ENCODE data around the gene CDK8. TPM values are rescaled to one million over a fixed set of nuclear protein-coding genes. Genes with fewer than 3 reads are reported as not detected.
A peak's percentile ranks its signal among the peaks of the same experiment; 100 is the strongest.

The CDK8 gene
- total and polyA plus RNA-seq, 2 experiments from 2014 or later: 13.6 to 24.0 TPM

DNA sequence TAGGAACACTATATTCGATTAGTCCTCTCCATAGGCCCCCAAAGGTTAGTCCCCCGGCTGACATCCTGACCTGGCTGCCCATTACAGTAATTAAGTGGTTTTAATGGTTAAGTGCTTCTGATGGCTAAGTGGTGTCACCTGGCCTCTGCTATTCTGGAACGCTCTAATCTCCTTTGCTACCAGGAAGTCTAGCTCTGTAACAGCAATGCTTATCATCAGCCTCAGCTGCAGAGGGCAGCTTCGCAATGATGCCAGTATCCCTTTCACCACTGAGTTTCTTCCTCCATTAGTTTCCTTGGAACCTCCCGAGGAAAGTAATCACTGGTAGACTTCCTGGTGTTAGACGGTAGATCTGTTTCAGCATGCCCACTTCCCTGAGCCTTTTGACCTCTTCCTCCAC lies 23.2 kb upstream of the CDK8 start:
- Histone ChIP-seq H3K4me2 (no peak overlapping the region), H3K27me3 (ENCODE audit: insufficient read depth) (no peaks in the 10 kb centered on the region), H3K79me2 (replicated peaks; ENCODE audit: insufficient read depth) (no peaks in the 10 kb centered on the region), H3K4me1 (ENCODE audit: insufficient read depth) (no peaks in the 10 kb centered on the region), H3K27ac (ENCODE audit: low read depth) (no peak overlapping the region), H2AFZ (no peak overlapping the region), H3K9me2 (ENCODE audit: insufficient read depth) (no peaks in the 10 kb centered on the region), H3K36me3 (ENCODE audit: insufficient read depth) (no peaks in the 10 kb centered on the region), H3K4me3 (no peak overlapping the region), H4K20me1 (replicated peaks; ENCODE audit: insufficient read depth) (no peaks in the 10 kb centered on the region), H3F3A (replicated peaks; ENCODE audit: low read depth) (no peaks in the 10 kb centered on the region)
- Mint-ChIP-seq H3K4me3 (no peak overlapping the region), H3K9me3 (no peaks in the 10 kb centered on the region), H3K27ac (no peak overlapping the region), H3K36me3 (ENCODE audit: low read depth) (no peaks in the 10 kb centered on the region), H3K27me3 (ENCODE audit: insufficient read depth, low read depth, poor library complexity) (no peaks in the 10 kb centered on the region), H3K4me1 (no peaks in the 10 kb centered on the region; the same call in 2 of the 3 replicates)
- TF ChIP-seq JUNB (IDR thresholded peaks at IDR 0.05; ENCODE audit: unreplicated experiment) (no peak), POLR2AphosphoS5 (IDR thresholded peaks at IDR 0.05; ENCODE audit: low read depth) (no peak), EZH2 (IDR thresholded peaks at IDR 0.05; ENCODE audit: low read depth, unreplicated experiment) (no peak), STAT1 (IDR thresholded peaks at IDR 0.05; ENCODE audit: unreplicated experiment) (no peak), ZNF331 (CRISPR knock-in tag; IDR thresholded peaks at IDR 0.05; ENCODE audit: low read depth) (no peak)
- TF ChIP-seq, protein P1, sequence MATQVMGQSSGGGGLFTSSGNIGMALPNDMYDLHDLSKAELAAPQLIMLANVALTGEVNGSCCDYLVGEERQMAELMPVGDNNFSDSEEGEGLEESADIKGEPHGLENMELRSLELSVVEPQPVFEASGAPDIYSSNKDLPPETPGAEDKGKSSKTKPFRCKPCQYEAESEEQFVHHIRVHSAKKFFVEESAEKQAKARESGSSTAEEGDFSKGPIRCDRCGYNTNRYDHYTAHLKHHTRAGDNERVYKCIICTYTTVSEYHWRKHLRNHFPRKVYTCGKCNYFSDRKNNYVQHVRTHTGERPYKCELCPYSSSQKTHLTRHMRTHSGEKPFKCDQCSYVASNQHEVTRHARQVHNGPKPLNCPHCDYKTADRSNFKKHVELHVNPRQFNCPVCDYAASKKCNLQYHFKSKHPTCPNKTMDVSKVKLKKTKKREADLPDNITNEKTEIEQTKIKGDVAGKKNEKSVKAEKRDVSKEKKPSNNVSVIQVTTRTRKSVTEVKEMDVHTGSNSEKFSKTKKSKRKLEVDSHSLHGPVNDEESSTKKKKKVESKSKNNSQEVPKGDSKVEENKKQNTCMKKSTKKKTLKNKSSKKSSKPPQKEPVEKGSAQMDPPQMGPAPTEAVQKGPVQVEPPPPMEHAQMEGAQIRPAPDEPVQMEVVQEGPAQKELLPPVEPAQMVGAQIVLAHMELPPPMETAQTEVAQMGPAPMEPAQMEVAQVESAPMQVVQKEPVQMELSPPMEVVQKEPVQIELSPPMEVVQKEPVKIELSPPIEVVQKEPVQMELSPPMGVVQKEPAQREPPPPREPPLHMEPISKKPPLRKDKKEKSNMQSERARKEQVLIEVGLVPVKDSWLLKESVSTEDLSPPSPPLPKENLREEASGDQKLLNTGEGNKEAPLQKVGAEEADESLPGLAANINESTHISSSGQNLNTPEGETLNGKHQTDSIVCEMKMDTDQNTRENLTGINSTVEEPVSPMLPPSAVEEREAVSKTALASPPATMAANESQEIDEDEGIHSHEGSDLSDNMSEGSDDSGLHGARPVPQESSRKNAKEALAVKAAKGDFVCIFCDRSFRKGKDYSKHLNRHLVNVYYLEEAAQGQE (IDR thresholded peaks at IDR 0.05; ENCODE audit: unreplicated experiment): no peak
- DNase-seq (ENCODE audit: low spot score): no peak
- ATAC-seq: no peak

DNA sequence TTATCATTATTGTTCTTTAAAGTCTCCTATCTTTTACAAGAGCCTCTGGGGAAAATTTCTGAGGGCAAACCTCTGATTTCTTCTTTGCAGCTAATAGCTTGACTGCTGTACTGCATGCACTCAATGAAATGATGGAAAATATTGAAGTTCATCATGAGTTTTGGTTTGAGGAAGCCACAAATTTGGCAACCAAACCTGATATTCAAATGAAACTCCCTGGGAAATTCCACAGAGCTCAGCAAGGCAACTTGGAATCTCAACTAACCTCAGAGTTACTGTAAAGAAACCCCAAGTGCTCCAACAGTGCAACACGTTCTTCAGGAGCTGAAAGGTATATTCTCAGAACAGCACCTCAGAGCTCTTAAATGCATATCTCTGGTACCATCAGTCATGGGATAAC lies 17.6 kb upstream of the CDK8 start:
- no peaks in the 10 kb centered on the region for H3K4me1 ChIP-seq (ENCODE audit: insufficient read depth)
- no peak overlapping the region for H3K4me2 ChIP-seq
- Mint-ChIP-seq H3K4me1 (no peaks in the 10 kb centered on the region), H3K36me3 (ENCODE audit: low read depth) (no peaks in the 10 kb centered on the region), H3K4me3 (no peak overlapping the region), H3K27me3 (ENCODE audit: insufficient read depth, low read depth, poor library complexity) (no peaks in the 10 kb centered on the region), H3K27ac (no peak overlapping the region), H3K9me3 (no peaks in the 10 kb centered on the region)
- no peak for TF ChIP-seq EZH2phosphoT487 (IDR thresholded peaks at IDR 0.05; ENCODE audit: unreplicated experiment)
- H3K9me2 ChIP-seq (ENCODE audit: insufficient read depth): no peaks in the 10 kb centered on the region
- ATAC-seq: no peak
- H3K36me3 ChIP-seq (ENCODE audit: insufficient read depth): no peaks in the 10 kb centered on the region
- H2AFZ ChIP-seq: no peak overlapping the region
- H3K27me3 ChIP-seq (ENCODE audit: insufficient read depth): no peaks in the 10 kb centered on the region
- no peak overlapping the region for H3K4me3 ChIP-seq
- DNase-seq (ENCODE audit: low spot score): no peak
- H3K79me2 ChIP-seq (replicated peaks; ENCODE audit: insufficient read depth): no peaks in the 10 kb centered on the region
- H4K20me1 ChIP-seq (replicated peaks; ENCODE audit: insufficient read depth): no peaks in the 10 kb centered on the region
- H3F3A ChIP-seq (replicated peaks; ENCODE audit: low read depth): no peaks in the 10 kb centered on the region
- H3K27ac ChIP-seq (ENCODE audit: low read depth): no peak overlapping the region

DNA sequence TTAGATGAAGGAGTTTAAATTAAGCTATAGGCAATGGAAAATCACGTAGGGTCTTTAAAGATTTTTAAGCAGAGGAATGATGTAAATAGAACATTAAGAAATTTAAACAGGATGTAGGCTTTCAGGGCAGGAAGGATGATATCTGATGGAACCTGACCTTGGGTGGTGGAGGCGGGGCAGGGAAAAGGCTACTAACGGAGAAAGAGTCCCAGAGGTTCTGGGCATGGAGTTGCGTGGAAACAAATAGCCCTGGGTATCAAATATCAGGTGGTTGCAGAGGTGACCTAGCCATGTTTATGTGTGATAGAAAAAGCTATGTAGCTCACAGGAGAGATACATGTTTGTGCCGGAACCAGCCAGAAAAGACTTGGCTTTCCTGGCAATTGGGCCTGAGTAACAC lies 7.8 kb upstream of the CDK8 start:
- Histone ChIP-seq H4K20me1 (replicated peaks; ENCODE audit: insufficient read depth) (no peaks in the 10 kb centered on the region), H3K9me2 (ENCODE audit: insufficient read depth) (no peaks in the 10 kb centered on the region), H3K36me3 (ENCODE audit: insufficient read depth) (no peaks in the 10 kb centered on the region), H2AFZ (0 out of 2 replicates have a peak overlapping the region, but pooled peaks have one; percentile 11), H3F3A (replicated peaks; ENCODE audit: low read depth) (no peaks in the 10 kb centered on the region), H3K4me2 (no peak overlapping the region), H3K79me2 (replicated peaks; ENCODE audit: insufficient read depth) (no peaks in the 10 kb centered on the region), H3K4me3 (no peak overlapping the region), H3K27me3 (ENCODE audit: insufficient read depth) (no peaks in the 10 kb centered on the region), H3K27ac (ENCODE audit: low read depth) (no peak overlapping the region), H3K4me1 (ENCODE audit: insufficient read depth) (no peaks in the 10 kb centered on the region)
- Mint-ChIP-seq H3K4me1 (no peaks in the 10 kb centered on the region; the same call in 2 of the 3 replicates), H3K36me3 (ENCODE audit: low read depth) (no peaks in the 10 kb centered on the region), H3K27ac (no peak overlapping the region), H3K4me3 (no peak overlapping the region), H3K9me3 (peaks cover 9% of the 10 kb centered on the region; the same call in 1 of the 3 replicates), H3K27me3 (ENCODE audit: insufficient read depth, low read depth, poor library complexity) (no peaks in the 10 kb centered on the region)
- DNase-seq (ENCODE audit: low spot score): no peak
- no peak for ATAC-seq
- TF ChIP-seq JUNB (IDR thresholded peaks at IDR 0.05; ENCODE audit: unreplicated experiment) (no peak), STAT1 (IDR thresholded peaks at IDR 0.05; ENCODE audit: unreplicated experiment) (no peak)
- TF ChIP-seq, protein P2, sequence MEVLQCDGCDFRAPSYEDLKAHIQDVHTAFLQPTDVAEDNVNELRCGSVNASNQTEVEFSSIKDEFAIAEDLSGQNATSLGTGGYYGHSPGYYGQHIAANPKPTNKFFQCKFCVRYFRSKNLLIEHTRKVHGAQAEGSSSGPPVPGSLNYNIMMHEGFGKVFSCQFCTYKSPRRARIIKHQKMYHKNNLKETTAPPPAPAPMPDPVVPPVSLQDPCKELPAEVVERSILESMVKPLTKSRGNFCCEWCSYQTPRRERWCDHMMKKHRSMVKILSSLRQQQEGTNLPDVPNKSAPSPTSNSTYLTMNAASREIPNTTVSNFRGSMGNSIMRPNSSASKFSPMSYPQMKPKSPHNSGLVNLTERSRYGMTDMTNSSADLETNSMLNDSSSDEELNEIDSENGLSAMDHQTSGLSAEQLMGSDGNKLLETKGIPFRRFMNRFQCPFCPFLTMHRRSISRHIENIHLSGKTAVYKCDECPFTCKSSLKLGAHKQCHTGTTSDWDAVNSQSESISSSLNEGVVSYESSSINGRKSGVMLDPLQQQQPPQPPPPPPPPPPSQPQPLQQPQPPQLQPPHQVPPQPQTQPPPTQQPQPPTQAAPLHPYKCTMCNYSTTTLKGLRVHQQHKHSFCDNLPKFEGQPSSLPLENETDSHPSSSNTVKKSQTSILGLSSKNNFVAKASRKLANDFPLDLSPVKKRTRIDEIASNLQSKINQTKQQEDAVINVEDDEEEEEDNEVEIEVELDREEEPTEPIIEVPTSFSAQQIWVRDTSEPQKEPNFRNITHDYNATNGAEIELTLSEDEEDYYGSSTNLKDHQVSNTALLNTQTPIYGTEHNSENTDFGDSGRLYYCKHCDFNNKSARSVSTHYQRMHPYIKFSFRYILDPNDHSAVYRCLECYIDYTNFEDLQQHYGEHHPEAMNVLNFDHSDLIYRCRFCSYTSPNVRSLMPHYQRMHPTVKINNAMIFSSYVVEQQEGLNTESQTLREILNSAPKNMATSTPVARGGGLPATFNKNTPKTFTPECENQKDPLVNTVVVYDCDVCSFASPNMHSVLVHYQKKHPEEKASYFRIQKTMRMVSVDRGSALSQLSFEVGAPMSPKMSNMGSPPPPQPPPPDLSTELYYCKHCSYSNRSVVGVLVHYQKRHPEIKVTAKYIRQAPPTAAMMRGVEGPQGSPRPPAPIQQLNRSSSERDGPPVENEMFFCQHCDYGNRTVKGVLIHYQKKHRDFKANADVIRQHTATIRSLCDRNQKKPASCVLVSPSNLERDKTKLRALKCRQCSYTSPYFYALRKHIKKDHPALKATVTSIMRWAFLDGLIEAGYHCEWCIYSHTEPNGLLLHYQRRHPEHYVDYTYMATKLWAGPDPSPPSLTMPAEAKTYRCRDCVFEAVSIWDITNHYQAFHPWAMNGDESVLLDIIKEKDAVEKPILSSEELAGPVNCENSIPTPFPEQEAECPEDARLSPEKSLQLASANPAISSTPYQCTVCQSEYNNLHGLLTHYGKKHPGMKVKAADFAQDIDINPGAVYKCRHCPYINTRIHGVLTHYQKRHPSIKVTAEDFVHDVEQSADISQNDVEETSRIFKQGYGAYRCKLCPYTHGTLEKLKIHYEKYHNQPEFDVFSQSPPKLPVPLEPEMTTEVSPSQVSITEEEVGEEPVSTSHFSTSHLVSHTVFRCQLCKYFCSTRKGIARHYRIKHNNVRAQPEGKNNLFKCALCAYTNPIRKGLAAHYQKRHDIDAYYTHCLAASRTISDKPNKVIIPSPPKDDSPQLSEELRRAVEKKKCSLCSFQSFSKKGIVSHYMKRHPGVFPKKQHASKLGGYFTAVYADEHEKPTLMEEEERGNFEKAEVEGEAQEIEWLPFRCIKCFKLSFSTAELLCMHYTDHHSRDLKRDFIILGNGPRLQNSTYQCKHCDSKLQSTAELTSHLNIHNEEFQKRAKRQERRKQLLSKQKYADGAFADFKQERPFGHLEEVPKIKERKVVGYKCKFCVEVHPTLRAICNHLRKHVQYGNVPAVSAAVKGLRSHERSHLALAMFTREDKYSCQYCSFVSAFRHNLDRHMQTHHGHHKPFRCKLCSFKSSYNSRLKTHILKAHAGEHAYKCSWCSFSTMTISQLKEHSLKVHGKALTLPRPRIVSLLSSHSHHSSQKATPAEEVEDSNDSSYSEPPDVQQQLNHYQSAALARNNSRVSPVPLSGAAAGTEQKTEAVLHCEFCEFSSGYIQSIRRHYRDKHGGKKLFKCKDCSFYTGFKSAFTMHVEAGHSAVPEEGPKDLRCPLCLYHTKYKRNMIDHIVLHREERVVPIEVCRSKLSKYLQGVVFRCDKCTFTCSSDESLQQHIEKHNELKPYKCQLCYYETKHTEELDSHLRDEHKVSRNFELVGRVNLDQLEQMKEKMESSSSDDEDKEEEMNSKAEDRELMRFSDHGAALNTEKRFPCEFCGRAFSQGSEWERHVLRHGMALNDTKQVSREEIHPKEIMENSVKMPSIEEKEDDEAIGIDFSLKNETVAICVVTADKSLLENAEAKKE (CRISPR knock-in tag; IDR thresholded peaks at IDR 0.05): no peak

All from GM23338 (cell line).